Measurements from ENCODE around the gene SP2.

DNA sequence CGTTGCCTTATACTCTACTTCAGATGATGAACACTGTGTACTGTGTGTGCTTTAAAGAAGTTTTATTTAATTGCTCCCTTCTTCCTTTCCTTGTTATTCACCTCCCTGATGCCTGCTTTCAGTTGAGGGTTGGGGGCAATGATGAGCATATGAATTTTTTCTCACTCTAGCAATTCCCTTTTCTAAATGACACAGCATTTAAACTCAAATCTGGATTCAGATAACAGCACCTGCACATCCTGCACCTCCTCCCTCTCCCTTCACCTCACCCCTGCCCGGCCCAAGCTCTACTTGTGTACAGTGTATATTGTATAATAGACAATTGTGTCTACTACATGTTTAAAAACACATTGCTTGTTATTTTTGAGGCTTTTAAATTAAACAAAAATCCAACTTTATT is 32.4 kb downstream of the SP2 start:
- TF ChIP-seq POLR2A (IDR thresholded peaks at IDR 0.05; ENCODE audit: low read depth, low read length): no peak
- no peak for TF ChIP-seq TAF1 (IDR thresholded peaks at IDR 0.05; ENCODE audit: low read depth, low read length)
- TF ChIP-seq POLR2AphosphoS5 (IDR thresholded peaks at IDR 0.05; ENCODE audit: low read depth, low read length): no peak

Data from GM12891 (cell line).